CD4-positive, alpha-beta memory T cell (primary cell): Measurements from ENCODE around the gene PXDN. TPM values are rescaled to one million over a fixed set of nuclear protein-coding genes. Genes with fewer than 3 reads are reported as not detected.
A peak's percentile ranks its signal among the peaks of the same experiment; 100 is the strongest.

Experiments used
- CTCF ChIA-PET: fragments of 350-600 bp; sonication (Branson Sonifier 250); formaldehyde crosslinking; loops from one replicate; lab custom pipeline; 2021; ENCODE audit warnings: inconsistent platforms; ENCODE audit not compliant: partially characterized antibody; lab: Charles Lee
- POLR2A ChIA-PET: fragments of 350-600 bp; sonication (Branson Sonifier 250); formaldehyde crosslinking; loops from one replicate; lab custom pipeline; 2021; ENCODE audit not compliant: partially characterized antibody; lab: Charles Lee
- DNase-seq, 5 donors: peaks; one replicate each; pipeline versions ENCODE4 v3.0.0 to v3.0.0-alpha.2; 2020 to 2022; ENCODE audit warnings: mixed read lengths in 1 of 5
- H3K27ac ChIP-seq: one replicate; pipeline ENCODE4 v1.7.0; 2013; ENCODE audit warnings: low read depth, low read length
- H3K27me3 ChIP-seq: 2 replicates; pipeline ENCODE4 v1.7.0; 2013; ENCODE audit warnings: mild to moderate bottlenecking, low read length, moderate library complexity; ENCODE audit not compliant: insufficient read depth
- H3K36me3 ChIP-seq: 2 replicates; pipeline ENCODE4 v1.7.0; 2013; ENCODE audit warnings: mild to moderate bottlenecking, low read length, moderate library complexity; ENCODE audit not compliant: insufficient read depth
- H3K4me1 ChIP-seq: 2 replicates; pipeline ENCODE4 v1.7.0; 2013; ENCODE audit warnings: mild to moderate bottlenecking, low read length, moderate library complexity; ENCODE audit not compliant: insufficient read depth
- H3K4me3 ChIP-seq, 2 donors: one replicate each; pipeline ENCODE4 v1.7.0; 2013; ENCODE audit warnings: low read length in 2 of 2, mild to moderate bottlenecking in 1 of 2
- H3K9me3 ChIP-seq, 2 donors: one replicate each; pipeline ENCODE4 v1.7.0; 2013; ENCODE audit warnings: low read length in 2 of 2, control low read depth in 1 of 2; ENCODE audit not compliant: control insufficient read depth in 1 of 2
- H3K27ac Mint-ChIP-seq, 7 donors: one replicate each; pipeline ENCODE4 v1.8.0; 2020 to 2021; ENCODE audit warnings: mixed read lengths in 7 of 7, mild to moderate bottlenecking in 6 of 7, inconsistent platforms in 3 of 7, moderate library complexity in 3 of 7
- H3K27me3 Mint-ChIP-seq, 2 donors: one replicate each; pipeline ENCODE4 v1.8.0; 2020 to 2021; ENCODE audit warnings: mixed read lengths in 2 of 2
- H3K36me3 Mint-ChIP-seq, 2 donors: one replicate each; pipeline ENCODE4 v1.8.0; 2020 to 2021; ENCODE audit warnings: mixed read lengths in 2 of 2, inconsistent platforms in 1 of 2, mild to moderate bottlenecking in 1 of 2
- H3K4me1 Mint-ChIP-seq, 4 donors: one replicate each; pipeline ENCODE4 v1.8.0; 2020 to 2021; ENCODE audit warnings: mixed read lengths in 4 of 4, mild to moderate bottlenecking in 1 of 4
- H3K4me3 Mint-ChIP-seq, 8 donors: one replicate each; pipeline ENCODE4 v1.8.0; 2020 to 2021; ENCODE audit warnings: mixed read lengths in 8 of 8, mild to moderate bottlenecking in 7 of 8, moderate library complexity in 6 of 8, inconsistent platforms in 3 of 8
- H3K9me3 Mint-ChIP-seq, 8 donors: one replicate each; pipeline ENCODE4 v1.8.0; 2020 to 2021; ENCODE audit warnings: mixed read lengths in 8 of 8, mild to moderate bottlenecking in 5 of 8, inconsistent platforms in 3 of 8, moderate library complexity in 1 of 8
- intact Hi-C: fragments of 100-400 bp; cut with micrococcal nuclease; formaldehyde crosslinking; loops from one replicate; pipeline ENCODE4 v1.15.1; 2023
- polyA plus RNA-seq, 2 donors: library from polyadenylated mRNA; unstranded; fragments of 300-500 nt; fragmentation: Illumina TruSeq; gene quantifications; one replicate each; pipeline ENCODE4 v1.2.3, GENCODE V29; 2021
- total RNA-seq, 2 experiments: library from RNA; stranded (reverse); gene quantifications; one replicate each; pipeline ENCODE4 v1.2.3, GENCODE V29; 2021

PXDN gene, protein sequence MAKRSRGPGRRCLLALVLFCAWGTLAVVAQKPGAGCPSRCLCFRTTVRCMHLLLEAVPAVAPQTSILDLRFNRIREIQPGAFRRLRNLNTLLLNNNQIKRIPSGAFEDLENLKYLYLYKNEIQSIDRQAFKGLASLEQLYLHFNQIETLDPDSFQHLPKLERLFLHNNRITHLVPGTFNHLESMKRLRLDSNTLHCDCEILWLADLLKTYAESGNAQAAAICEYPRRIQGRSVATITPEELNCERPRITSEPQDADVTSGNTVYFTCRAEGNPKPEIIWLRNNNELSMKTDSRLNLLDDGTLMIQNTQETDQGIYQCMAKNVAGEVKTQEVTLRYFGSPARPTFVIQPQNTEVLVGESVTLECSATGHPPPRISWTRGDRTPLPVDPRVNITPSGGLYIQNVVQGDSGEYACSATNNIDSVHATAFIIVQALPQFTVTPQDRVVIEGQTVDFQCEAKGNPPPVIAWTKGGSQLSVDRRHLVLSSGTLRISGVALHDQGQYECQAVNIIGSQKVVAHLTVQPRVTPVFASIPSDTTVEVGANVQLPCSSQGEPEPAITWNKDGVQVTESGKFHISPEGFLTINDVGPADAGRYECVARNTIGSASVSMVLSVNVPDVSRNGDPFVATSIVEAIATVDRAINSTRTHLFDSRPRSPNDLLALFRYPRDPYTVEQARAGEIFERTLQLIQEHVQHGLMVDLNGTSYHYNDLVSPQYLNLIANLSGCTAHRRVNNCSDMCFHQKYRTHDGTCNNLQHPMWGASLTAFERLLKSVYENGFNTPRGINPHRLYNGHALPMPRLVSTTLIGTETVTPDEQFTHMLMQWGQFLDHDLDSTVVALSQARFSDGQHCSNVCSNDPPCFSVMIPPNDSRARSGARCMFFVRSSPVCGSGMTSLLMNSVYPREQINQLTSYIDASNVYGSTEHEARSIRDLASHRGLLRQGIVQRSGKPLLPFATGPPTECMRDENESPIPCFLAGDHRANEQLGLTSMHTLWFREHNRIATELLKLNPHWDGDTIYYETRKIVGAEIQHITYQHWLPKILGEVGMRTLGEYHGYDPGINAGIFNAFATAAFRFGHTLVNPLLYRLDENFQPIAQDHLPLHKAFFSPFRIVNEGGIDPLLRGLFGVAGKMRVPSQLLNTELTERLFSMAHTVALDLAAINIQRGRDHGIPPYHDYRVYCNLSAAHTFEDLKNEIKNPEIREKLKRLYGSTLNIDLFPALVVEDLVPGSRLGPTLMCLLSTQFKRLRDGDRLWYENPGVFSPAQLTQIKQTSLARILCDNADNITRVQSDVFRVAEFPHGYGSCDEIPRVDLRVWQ (N-terminal part only)
- total RNA-seq, result not detected
- under 1 TPM in 1 of 2 donors, not detected in 1; 0.79 TPM for polyA plus RNA-seq

- H3K27me3 Mint-ChIP-seq, result peaks cover 30 to 37% of the 10 kb centered on the region in 2 donors
- Histone ChIP-seq H3K27ac (no peak within 1 kb of the TSS), H3K4me1 (no peaks in the 10 kb centered on the region), H3K36me3 (no peaks in the 10 kb centered on the region), H3K4me3 (no peak within 1 kb of the TSS), H3K27me3 (no peaks in the 10 kb centered on the region), H3K9me3 (no peaks in the 10 kb centered on the region)
- CTCF ChIA-PET, result no interaction called here
- POLR2A ChIA-PET, result no interaction called here
- H3K4me1 Mint-ChIP-seq, result peaks cover 3 to 12% (median 9%) of the 10 kb centered on the region in 4 donors
- no peak for DNase-seq
- H3K27ac Mint-ChIP-seq, result peak within 1 kb of the TSS in 1 of 7 donors; percentile 84
- intact Hi-C loops, result no loop called here
- peaks cover 0 to 7% (median 0%) of the 10 kb centered on the region in 8 donors for H3K9me3 Mint-ChIP-seq
- no peaks in the 10 kb centered on the region for H3K36me3 Mint-ChIP-seq
- H3K4me3 Mint-ChIP-seq, result peak within 1 kb of the TSS in 4 of 8 donors; percentile 10 to 45 (median 34)
Measured at GRCh38 chr2:1744446-1745170, at the start of gene PXDN. Gene PXDN (minus strand): TSS chr2:1744515. CDS start chr2:1744455, 60 bp downstream.

- intact Hi-C loops, result no loop called here
- POLR2A ChIA-PET, result no interaction called here
Measured at GRCh38 chr2:1793868-1794445, 49.6 kb upstream of the PXDN start.

GRCh38 chr2:1793001-1793867, 48.9 kb upstream of the PXDN start:
- no peak for DNase-seq
- no peak overlapping the region for H3K4me3 ChIP-seq
- H3K27me3 Mint-ChIP-seq, result peaks cover 0 to under 1% of the 10 kb centered on the region in 2 donors
- H3K4me1 ChIP-seq, result no peaks in the 10 kb centered on the region
- ChIA-PET CTCF (no interaction called here), POLR2A (no interaction called here)
- no peak overlapping the region for H3K4me3 Mint-ChIP-seq
- H3K27me3 ChIP-seq, result no peaks in the 10 kb centered on the region
- intact Hi-C loops, result no loop called here
- H3K9me3 Mint-ChIP-seq, result peaks cover 0 to under 1% (median 0%) of the 10 kb centered on the region in 8 donors
- no peaks in the 10 kb centered on the region for H3K9me3 ChIP-seq
- H3K27ac Mint-ChIP-seq, result no peak overlapping the region
- H3K36me3 Mint-ChIP-seq, result no peaks in the 10 kb centered on the region
- H3K4me1 Mint-ChIP-seq, result peaks cover 0 to 3% (median 0%) of the 10 kb centered on the region in 4 donors
- no peaks in the 10 kb centered on the region for H3K36me3 ChIP-seq
- no peak overlapping the region for H3K27ac ChIP-seq

More at GRCh38 chr2:1793868-1794445, 49.6 kb upstream of the PXDN start:
- peaks cover 0 to 2% of the 10 kb centered on the region in 2 donors for H3K27me3 Mint-ChIP-seq
- Histone ChIP-seq H3K4me3 (no peak overlapping the region), H3K36me3 (no peaks in the 10 kb centered on the region), H3K4me1 (no peaks in the 10 kb centered on the region), H3K27ac (no peak overlapping the region), H3K27me3 (no peaks in the 10 kb centered on the region), H3K9me3 (no peaks in the 10 kb centered on the region)
- DNase-seq, result no peak
- peaks cover 0 to 5% (median 0%) of the 10 kb centered on the region in 4 donors for H3K4me1 Mint-ChIP-seq
- H3K9me3 Mint-ChIP-seq, result peaks cover 0 to 2% (median 0%) of the 10 kb centered on the region in 8 donors
- CTCF ChIA-PET, result no interaction called here
- H3K4me3 Mint-ChIP-seq, result no peak overlapping the region
- no peak overlapping the region for H3K27ac Mint-ChIP-seq
- H3K36me3 Mint-ChIP-seq, result no peaks in the 10 kb centered on the region

DNA sequence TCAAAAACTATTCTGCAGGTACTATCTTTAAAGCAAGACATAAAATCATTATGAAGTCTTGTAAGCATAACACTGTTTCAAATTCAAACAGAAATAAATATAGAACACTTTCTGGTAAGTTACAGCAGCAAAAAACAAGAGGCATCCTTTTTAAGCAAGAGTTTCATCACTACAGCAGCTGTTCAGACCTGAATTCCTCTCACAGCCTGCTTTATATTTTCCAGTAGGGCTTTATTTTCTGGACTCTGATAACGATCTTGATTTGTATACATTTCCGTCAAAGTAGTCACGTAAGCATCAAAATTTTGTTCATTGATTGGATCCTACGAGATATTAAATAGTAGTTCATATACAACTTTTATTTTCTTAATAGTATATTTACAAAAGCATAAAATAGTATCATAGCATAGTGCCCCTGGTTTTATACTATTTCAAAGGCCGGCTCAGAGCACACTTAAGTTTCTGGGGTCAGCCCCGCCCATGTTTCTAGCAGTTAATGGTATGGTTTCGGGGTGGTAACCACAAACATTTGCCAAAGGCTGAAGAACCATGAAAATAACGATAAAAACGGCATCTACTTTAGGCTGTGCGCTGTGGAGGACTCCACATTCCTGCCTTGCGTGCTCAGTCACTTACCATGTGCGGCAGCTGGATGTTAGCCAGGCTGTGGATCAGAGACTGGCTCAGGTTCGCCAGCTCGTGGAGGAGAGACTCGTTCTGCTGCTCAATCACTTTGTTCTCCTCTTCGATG, 47.5 kb upstream of the PXDN start:
- no peak overlapping the region for H3K4me3 Mint-ChIP-seq
- CTCF ChIA-PET, result no interaction called here

DNA sequence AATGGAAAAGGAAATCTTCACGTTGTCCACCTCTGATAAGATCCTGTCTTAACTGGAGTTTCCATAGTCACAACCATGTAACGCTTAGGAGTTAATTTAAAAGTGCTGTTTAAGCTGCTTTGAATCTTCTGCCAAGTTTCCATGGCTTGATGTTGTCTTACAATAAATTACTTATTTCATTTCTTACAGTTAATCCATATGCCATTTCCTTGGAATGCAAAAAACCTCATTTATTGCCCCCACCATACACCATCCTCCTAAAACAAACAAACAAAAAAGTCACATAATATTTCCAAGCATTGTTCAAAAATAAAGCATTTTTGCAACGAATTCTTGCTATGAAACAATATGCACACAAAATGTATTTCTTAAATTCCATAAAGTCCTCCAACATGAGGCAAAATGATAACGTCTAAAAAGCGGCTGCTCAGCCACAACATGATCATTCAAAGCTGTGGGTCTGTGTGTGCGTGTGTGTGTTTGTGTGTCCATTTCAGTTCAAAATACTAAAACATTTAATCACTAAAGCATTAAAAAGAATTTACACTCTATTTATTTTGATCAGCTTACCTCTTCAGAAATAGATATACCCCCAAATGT, 46.8 kb upstream of the PXDN start:
- Histone ChIP-seq H3K4me1 (no peaks in the 10 kb centered on the region), H3K27me3 (no peaks in the 10 kb centered on the region), H3K36me3 (no peaks in the 10 kb centered on the region), H3K9me3 (no peaks in the 10 kb centered on the region), H3K4me3 (no peak overlapping the region), H3K27ac (no peak overlapping the region)
- CTCF ChIA-PET, result no interaction called here
- intact Hi-C loops, result no loop called here
- no peaks in the 10 kb centered on the region for H3K36me3 Mint-ChIP-seq
- POLR2A ChIA-PET, result no interaction called here
- peaks cover 0 to 2% of the 10 kb centered on the region in 2 donors for H3K27me3 Mint-ChIP-seq
- H3K27ac Mint-ChIP-seq, result no peak overlapping the region
- H3K4me3 Mint-ChIP-seq, result no peak overlapping the region
- DNase-seq, result no peak
- no peaks in the 10 kb centered on the region for H3K9me3 Mint-ChIP-seq
- peaks cover 0 to 3% (median 0%) of the 10 kb centered on the region in 4 donors for H3K4me1 Mint-ChIP-seq

More for the DNA sequence above, 47.5 kb upstream of the PXDN start:
- intact Hi-C loops, result no loop called here
- Histone ChIP-seq H3K36me3 (no peaks in the 10 kb centered on the region), H3K27me3 (no peaks in the 10 kb centered on the region), H3K4me1 (no peaks in the 10 kb centered on the region), H3K4me3 (no peak overlapping the region), H3K9me3 (no peaks in the 10 kb centered on the region), H3K27ac (no peak overlapping the region)
- Mint-ChIP-seq H3K27me3 (peaks cover 0 to 2% of the 10 kb centered on the region in 2 donors), H3K4me1 (peaks cover 0 to 3% (median 0%) of the 10 kb centered on the region in 4 donors), H3K9me3 (no peaks in the 10 kb centered on the region), H3K36me3 (no peaks in the 10 kb centered on the region), H3K27ac (no peak overlapping the region)
- POLR2A ChIA-PET, result no interaction called here
- no peak for DNase-seq
